GM12878 (cell line): ENCODE results near the gene RBPJ. TPM values are rescaled to one million over a fixed set of nuclear protein-coding genes. Genes with fewer than 3 reads are reported as not detected.

Experiments used
- ATAC-seq: fragments of 200-7000 bp; cut with Tn5 transposase; 3 replicates; pipeline ENCODE4 v1.9.1; 2020; ENCODE audit warnings: mild to moderate bottlenecking, moderate library complexity
- BruUV-seq: library from RNA; stranded (reverse); fragments of 400-500 nt; replicated peaks from 2 replicates; lab custom pipeline; 2021; lab: Mats Ljungman, UMichigan
- CTCF ChIA-PET: fragments of 300-600 bp; sonication (Branson Sonifier 250); formaldehyde crosslinking; extraction: SDS; loops from one replicate; lab custom pipeline; 2021; ENCODE audit warnings: inconsistent platforms; lab: Yijun Ruan, JAX
- POLR2A ChIA-PET: fragments of 350-600 bp; formaldehyde crosslinking; extraction: SDS; loops from one replicate; lab custom pipeline; 2021; ENCODE audit warnings: inconsistent platforms; lab: Charles Lee
- RAD21 ChIA-PET: fragments of 300-600 bp; sonication (Branson Sonifier 250); formaldehyde crosslinking; loops from one replicate; lab custom pipeline; 2023; ENCODE audit warnings: antibody characterized with exemption; ENCODE audit not compliant: unreplicated experiment; lab: Charles Lee
- SMC1A ChIA-PET: fragments of 300-600 bp; sonication (Branson Sonifier 250); formaldehyde crosslinking; loops from one replicate; lab custom pipeline; 2023; ENCODE audit not compliant: unreplicated experiment, uncharacterized antibody; lab: Charles Lee
- DNase-seq: peaks from one replicate; pipeline ENCODE4 v3.0.0-alpha.2; 2011; ENCODE audit warnings: low read depth, low spot score
- FAIRE-seq: peaks from 3 replicates; lab custom pipeline; 2011; peaks lifted over from hg19 to GRCh38; lab: Jason Lieb, UNC
- H2AFZ ChIP-seq: 2 replicates; pipeline ENCODE4 v1.6.0; 2011; ENCODE audit warnings: low read depth, low read length, control low read depth; ENCODE audit not compliant: control insufficient read depth
- H3K27ac ChIP-seq: 2 replicates; pipeline ENCODE4 v1.5.1; 2011; ENCODE audit warnings: control low read depth; ENCODE audit not compliant: control insufficient read depth, insufficient read depth
- H3K27me3 ChIP-seq, 2 experiments: replicated peaks in 1 of 2; 2 replicates each; pipeline versions ENCODE4 v1.6.0 to v1.6.1; 2011; ENCODE audit warnings: low read length in 1 of 2; ENCODE audit not compliant: control insufficient read depth in 2 of 2, insufficient read depth in 2 of 2
- H3K36me3 ChIP-seq, 2 experiments: 2 replicates each; pipeline ENCODE4 v1.5.1; 2011; ENCODE audit warnings: low read length in 1 of 2; ENCODE audit not compliant: control insufficient read depth in 2 of 2, insufficient read depth in 2 of 2
- H3K4me1 ChIP-seq: 2 replicates; pipeline ENCODE4 v1.6.1; 2011; ENCODE audit warnings: mild to moderate bottlenecking, low read length, moderate library complexity, mixed read lengths; ENCODE audit not compliant: control insufficient read depth, insufficient read depth
- H3K4me2 ChIP-seq: 2 replicates; pipeline ENCODE4 v1.6.0; 2011; ENCODE audit warnings: control low read depth; ENCODE audit not compliant: control insufficient read depth, insufficient read depth
- H3K4me3 ChIP-seq: fragments of 200-600 bp; sonication (generic); 2 replicates; pipeline ENCODE4 v1.5.1; 2016
- H3K79me2 ChIP-seq: 2 replicates; pipeline ENCODE4 v1.6.0; 2011; ENCODE audit warnings: low read length; ENCODE audit not compliant: control insufficient read depth, insufficient read depth
- H3K9ac ChIP-seq: 2 replicates; pipeline ENCODE4 v1.8.0; 2011; ENCODE audit warnings: low read length, control low read depth, mixed read lengths; ENCODE audit not compliant: control insufficient read depth, insufficient read depth
- H3K9me3 ChIP-seq: replicated peaks from 3 replicates; pipeline ENCODE4 v1.5.1; 2011; ENCODE audit warnings: mild to moderate bottlenecking, low read length; ENCODE audit not compliant: control insufficient read depth, insufficient read depth
- H4K20me1 ChIP-seq: 2 replicates; pipeline ENCODE4 v1.6.0; 2011; ENCODE audit not compliant: control insufficient read depth, insufficient read depth
- BCL3 ChIP-seq: IDR thresholded peaks from 2 replicates; pipeline ENCODE4 v1.6.1; 2011; ENCODE audit warnings: borderline replicate concordance, low read depth, mild to moderate bottlenecking, moderate library complexity, low read length; ENCODE audit not compliant: insufficient read depth, poor library complexity, severe bottlenecking
- CBX3 ChIP-seq: fragments of 200-600 bp; sonication (generic); IDR thresholded peaks from 2 replicates; pipeline ENCODE4 v1.6.1; 2016; ENCODE audit warnings: low read depth, borderline replicate concordance
- E2F4 ChIP-seq: IDR thresholded peaks from 2 replicates; pipeline ENCODE4 v1.6.1; 2012; ENCODE audit warnings: low read depth, low read length, improper control_type of control experiment
- E4F1 ChIP-seq: fragments of 450-650 bp; IDR thresholded peaks from 2 replicates; pipeline ENCODE4 v1.6.1; 2018; ENCODE audit warnings: borderline replicate concordance, mild to moderate bottlenecking; ENCODE audit not compliant: partially characterized antibody
- EP300 ChIP-seq, 2 experiments: fragments of 150-350 bp in 1 of 2; IDR thresholded peaks; 2 replicates each; pipeline ENCODE4 v1.6.1; 2011 to 2012; ENCODE audit warnings: low read depth in 2 of 2, low read length in 2 of 2, borderline replicate concordance in 1 of 2, improper control_type of control experiment in 1 of 2, inconsistent platforms in 1 of 2; ENCODE audit not compliant: control insufficient read depth in 1 of 2
- FOS ChIP-seq: IDR thresholded peaks from 3 replicates; pipeline ENCODE4 v1.6.1; 2011; ENCODE audit warnings: borderline replicate concordance; ENCODE audit not compliant: insufficient read length; ENCODE audit errors: extremely low read depth
- HDAC2 ChIP-seq: fragments of 200-600 bp; sonication (generic); IDR thresholded peaks from 2 replicates; pipeline ENCODE4 v1.6.1; 2017
- IKZF1 ChIP-seq: fragments of 450-650 bp; conservative IDR thresholded peaks from 2 replicates; pipeline ENCODE4 v1.6.1; 2017; ENCODE audit warnings: antibody characterized with exemption, mild to moderate bottlenecking
- JUNB ChIP-seq: IDR thresholded peaks from 2 replicates; pipeline ENCODE4 v1.6.1; 2016; ENCODE audit warnings: antibody characterized with exemption, mild to moderate bottlenecking
- NFXL1 ChIP-seq: fragments of 450-650 bp; IDR thresholded peaks from 2 replicates; pipeline ENCODE4 v1.6.1; 2017; ENCODE audit warnings: antibody characterized with exemption, mild to moderate bottlenecking, borderline replicate concordance
- PAX8 ChIP-seq: fragments of 450-650 bp; IDR thresholded peaks from 2 replicates; pipeline ENCODE4 v1.6.1; 2017; ENCODE audit warnings: mild to moderate bottlenecking, moderate library complexity
- POLR2AphosphoS2 ChIP-seq: IDR thresholded peaks from 2 replicates; pipeline ENCODE4 v1.6.1; 2011; ENCODE audit warnings: low read depth, mild to moderate bottlenecking, low read length, improper control_type of control experiment, moderate library complexity
- SIN3A ChIP-seq: IDR thresholded peaks from 2 replicates; pipeline ENCODE4 v1.6.1; 2012; ENCODE audit warnings: low read depth, low read length, improper control_type of control experiment
- SREBF1 ChIP-seq: IDR thresholded peaks from 2 replicates; pipeline ENCODE4 v1.6.1; 2012; ENCODE audit warnings: mild to moderate bottlenecking, low read length
- SUZ12 ChIP-seq: fragments of 200-600 bp; sonication (generic); IDR thresholded peaks from one replicate; pipeline ENCODE4 v1.6.1; 2018; ENCODE audit warnings: antibody characterized with exemption, mild to moderate bottlenecking; ENCODE audit not compliant: unreplicated experiment
- WGBS: methylation state at CpG from one replicate; pipeline ENCODE4 v1.1.6; 2016; ENCODE audit warnings: low lambda C conversion rate; ENCODE audit not compliant: insufficient replicate concordance, insufficient coverage; ENCODE audit errors: missing lambda C conversion rate; 5-methylcytosine and 5-hydroxymethylcytosine counted together
- in situ Hi-C: fragments of 300-500 bp; cut with MboI; formaldehyde crosslinking; loops from 9 replicates; pipeline ENCODE4 v1.14.3; 2018; ENCODE audit warnings: mixed read lengths
- intact Hi-C: fragments of 100-400 bp; cut with micrococcal nuclease; formaldehyde crosslinking; loops from one replicate; pipeline ENCODE4 v1.14.2; 2022; ENCODE audit not compliant: unreplicated experiment
- polyA plus RNA-seq, 11 experiments: library from polyadenylated mRNA; depleted of rRNA in 4 of 11; unstranded in 6 of 11; stranded (reverse) in 5 of 11; fragments of >200 nt; fragmentation: Nextera tagmentation in 4 of 11; fragmentation: Illumina TruSeq in 1 of 11; extraction: Ambion mirVana in 4 of 11; extraction: Trizol in 1 of 11; gene quantifications; 1 replicate in 1 of 11; 2 replicates in 10 of 11; pipeline versions ENCODE4 v1.2.1 to v1.2.3, GENCODE V29; 2011 to 2016; ENCODE audit warnings: inconsistent platforms in 2 of 11, missing spikeins in 2 of 11, low read depth in 1 of 11
- total RNA-seq, 4 experiments: library from RNA; depleted of rRNA in 3 of 4; stranded (reverse); fragments of >200 nt in 3 of 4; fragmentation: Illumina TruSeq in 1 of 4; extraction: Trizol in 1 of 4; gene quantifications; 2 replicates each; pipeline versions ENCODE4 v1.2.1 to v1.2.3, GENCODE V29; 2013 to 2021

RBPJ gene
- total and polyA plus RNA-seq, 10 of the 15 experiments (the other 5 are each of a cell fraction or from before 2014, with no cell fraction given): 24.5 to 87.6 (median 41.6) TPM

GRCh38 chr4:26484032-26484515 lies 163.3 kb downstream of the RBPJ start:
- BruUV-seq: no TSS peak

More at GRCh38 chr4:26484032-26484515, 163.3 kb downstream of the RBPJ start:
- H4K20me1 ChIP-seq: no peaks in the 10 kb centered on the region
- H3K79me2 ChIP-seq: no peaks in the 10 kb centered on the region
- RAD21 ChIA-PET: no interaction called here
- POLR2A ChIA-PET: no interaction called here
- no peak overlapping the region for H3K27ac ChIP-seq
- 0 out of 4 replicates have a peak, but pooled peaks cover 0 to 5% of the 10 kb centered on the region in 2 experiments for H3K27me3 ChIP-seq
- TF ChIP-seq SREBF1 (no peak), PAX8 (no peak), IKZF1 (no peak), E2F4 (no peak), SUZ12 (no peak), JUNB (no peak), CBX3 (no peak), SIN3A (no peak), FOS (no peak), POLR2AphosphoS2 (no peak), EP300 (IDR thresholded peaks at IDR 0.05; ENCODE audit: borderline replicate concordance in 1 of 2, control insufficient read depth in 1 of 2, low read depth in 2 of 2, low read length in 2 of 2) (no peak), E4F1 (no peak), NFXL1 (no peak), BCL3 (no peak), HDAC2 (no peak)
- H3K9me3 ChIP-seq: no peaks in the 10 kb centered on the region
- ATAC-seq: no peak
- H3K9ac ChIP-seq: no peak overlapping the region
- in situ Hi-C loops (no loop called here), intact Hi-C loops (no loop called here)
- no peaks in the 10 kb centered on the region for H3K36me3 ChIP-seq
- SMC1A ChIA-PET: interaction anchor here (0.6 kb wide), 1 partner anchor 70 kb away, joined by 3 read pairs; no protein-coding TSS in a partner anchor
- no peak overlapping the region for H3K4me3 ChIP-seq
- DNase-seq: no peak
- 0% methylated on average over 2 of the region's 2 CpGs for WGBS
- no peak overlapping the region for H3K4me2 ChIP-seq
- FAIRE-seq: no peak
- H2AFZ ChIP-seq: no peak overlapping the region
- CTCF ChIA-PET: no interaction called here
- H3K4me1 ChIP-seq: no peaks in the 10 kb centered on the region
